Aorta (tissue), 5 donors: ENCODE results near the gene KANSL1. TPM values are rescaled to one million over a fixed set of nuclear protein-coding genes. Genes with fewer than 3 reads are reported as not detected.

Experiments
- ATAC-seq: fragments of 200-7000 bp; cut with Tn5 transposase; one replicate; pipeline ENCODE4 v1.9.1; 2022; ENCODE audit warnings: moderate library complexity; ENCODE audit not compliant: low FRiP score
- DNase-seq, 2 donors: peaks; one replicate each; pipeline ENCODE4 v3.0.0-alpha.2; 2020
- H3K27ac ChIP-seq, 2 donors: one replicate each; pipeline ENCODE4 v1.5.1; 2013; ENCODE audit warnings: low read length in 2 of 2, mild to moderate bottlenecking in 2 of 2, moderate library complexity in 2 of 2, control low read depth in 1 of 2, inconsistent platforms in 1 of 2, low read depth in 1 of 2
- H3K27me3 ChIP-seq, 2 donors: one replicate each; pipeline ENCODE4 v1.6.1; 2013; ENCODE audit warnings: control low read depth in 1 of 2, low read length in 1 of 2, mild to moderate bottlenecking in 1 of 2, moderate library complexity in 1 of 2; ENCODE audit not compliant: insufficient read depth in 2 of 2, control insufficient read depth in 1 of 2
- H3K36me3 ChIP-seq, 2 donors: one replicate each; pipeline ENCODE4 v1.6.1; 2013; ENCODE audit warnings: control low read depth in 1 of 2, low read length in 1 of 2, mild to moderate bottlenecking in 1 of 2; ENCODE audit not compliant: insufficient read depth in 2 of 2, control insufficient read depth in 1 of 2
- H3K4me1 ChIP-seq, 2 donors: one replicate each; pipeline ENCODE4 v1.6.1; 2013; ENCODE audit warnings: low read length in 2 of 2, control low read depth in 1 of 2, mild to moderate bottlenecking in 1 of 2, moderate library complexity in 1 of 2; ENCODE audit not compliant: insufficient read depth in 2 of 2, control insufficient read depth in 1 of 2
- H3K4me3 ChIP-seq, 2 donors: one replicate each; pipeline ENCODE4 v1.5.1; 2013; ENCODE audit warnings: low read length in 2 of 2, control low read depth in 1 of 2, mild to moderate bottlenecking in 1 of 2
- H3K9me3 ChIP-seq: one replicate; pipeline ENCODE4 v1.6.1; 2013; ENCODE audit warnings: mild to moderate bottlenecking, low read length; ENCODE audit not compliant: control insufficient read depth
- WGBS, 2 donors: extraction: QIAGEN DNeasy Blood & Tissue Kit; methylation state at CpG; one replicate each; pipeline ENCODE4 v1.1.7; 2013; 5-methylcytosine and 5-hydroxymethylcytosine counted together
- intact Hi-C, 2 donors: fragments of 100-400 bp; cut with DNase I; formaldehyde crosslinking; loops; one replicate each; pipeline versions ENCODE4 v1.14.2 to v1.15.0; 2022
- polyA plus RNA-seq, 2 donors: library from polyadenylated mRNA; stranded (reverse); fragments of 200-250 nt; gene quantifications; one replicate each; pipeline ENCODE4 v1.2.3, GENCODE V29; 2013
- total RNA-seq, 2 donors: library from RNA; stranded (reverse); fragmentation: NEBNext Ultra II Directional; extraction: Animal tissue kit (Norgen Biotek cat#: 25700); gene quantifications; one replicate each; pipeline ENCODE4 v1.2.1, GENCODE V29; 2021
- donor health status: healthy with polysubstance abuse.
- donor health status: Bipolar disorder and iron deficiency.
- donor health status: DM: no; HTN: no; CAD: no.
- donor health status: DM: no; HTN: no; CAD: no.
- donor health status: DM: yes; HTN: yes; CAD: no.

Gene KANSL1
- total and polyA plus RNA-seq, 4 donors: 6.5 to 109 (median 56.4) TPM

GRCh38 chr17:46178550-46179214 is 14.5 kb downstream of the KANSL1 start:
- no peak overlapping the region for H3K27ac ChIP-seq
- WGBS, 2 donors: 73 to 77% methylated on average over 4 of the region's 4 CpGs

GRCh38 chr17:46176975-46177374 is 16.3 kb downstream of the KANSL1 start:
- 87 to 88% methylated on average over 3 of the region's 3 CpGs for WGBS, 2 donors
- Histone ChIP-seq H3K27me3 (no peaks in the 10 kb centered on the region), H3K4me1 (peaks cover 0 to 4% of the 10 kb centered on the region in 2 donors), H3K36me3 (no peaks in the 10 kb centered on the region), H3K4me3 (no peak overlapping the region), H3K9me3 (no peaks in the 10 kb centered on the region), H3K27ac (no peak overlapping the region)
- DNase-seq (no peak), ATAC-seq (no peak)
- intact Hi-C loops: no loop called here

More at GRCh38 chr17:46178550-46179214, 14.5 kb downstream of the KANSL1 start:
- peaks cover 0 to 4% of the 10 kb centered on the region in 2 donors for H3K4me1 ChIP-seq
- no peaks in the 10 kb centered on the region for H3K9me3 ChIP-seq
- intact Hi-C loops: no loop called here
- no peak for ATAC-seq
- no peaks in the 10 kb centered on the region for H3K27me3 ChIP-seq
- no peak for DNase-seq
- H3K4me3 ChIP-seq: no peak overlapping the region
- no peaks in the 10 kb centered on the region for H3K36me3 ChIP-seq

GRCh38 chr17:46175891-46176290 is 17.3 kb downstream of the KANSL1 start:
- H3K9me3 ChIP-seq: no peaks in the 10 kb centered on the region
- ATAC-seq (no peak), DNase-seq (no peak)
- peaks cover 0 to 8% of the 10 kb centered on the region in 2 donors for H3K36me3 ChIP-seq
- intact Hi-C loops: no loop called here
- H3K27ac ChIP-seq: no peak overlapping the region
- no peaks in the 10 kb centered on the region for H3K27me3 ChIP-seq
- WGBS, 2 donors: 12 to 20% methylated on average over 1 of the region's 1 CpG
- no peak overlapping the region for H3K4me3 ChIP-seq
- peaks cover 0 to 4% of the 10 kb centered on the region in 2 donors for H3K4me1 ChIP-seq

- Histone ChIP-seq H3K4me3 (no peak overlapping the region), H3K4me1 (peaks cover 0 to 2% of the 10 kb centered on the region in 2 donors), H3K27me3 (no peaks in the 10 kb centered on the region), H3K36me3 (peaks cover 0 to 11% of the 10 kb centered on the region in 2 donors), H3K9me3 (no peaks in the 10 kb centered on the region), H3K27ac (no peak overlapping the region)
- ATAC-seq (no peak), DNase-seq (no peak)
- WGBS, 2 donors: 75 to 85% methylated on average over 2 of the region's 2 CpGs
- intact Hi-C loops: no loop called here
These were observed 20.1 kb downstream of the KANSL1 start for GRCh38 chr17:46173153-46173552.

DNA sequence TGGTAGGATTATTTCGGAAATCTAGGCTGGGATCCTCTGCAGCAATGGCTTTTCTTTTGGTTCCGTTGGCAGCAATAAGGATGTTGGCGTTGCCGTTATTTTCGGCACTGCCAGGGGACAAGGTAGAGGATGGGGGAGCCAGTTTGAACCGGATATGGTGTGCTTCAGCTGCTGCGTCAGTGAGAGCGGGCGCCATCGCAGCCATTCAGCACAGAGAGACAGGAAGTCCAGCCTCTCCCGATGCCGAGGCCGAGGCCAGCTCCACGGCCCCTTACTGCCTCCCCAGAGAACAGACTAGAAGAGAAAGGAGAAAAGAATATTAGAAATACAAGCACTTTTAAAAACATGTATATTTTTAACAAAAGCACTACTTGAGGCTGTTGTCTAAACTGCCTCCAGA is 21.3 kb downstream of the KANSL1 start:
- Histone ChIP-seq H3K36me3 (peaks cover 0 to 11% of the 10 kb centered on the region in 2 donors), H3K4me3 (no peak overlapping the region), H3K4me1 (peaks cover 2 to 4% of the 10 kb centered on the region in 2 donors), H3K27ac (peak overlapping the region in 1 of 2 donors; percentile 12), H3K9me3 (no peaks in the 10 kb centered on the region), H3K27me3 (no peaks in the 10 kb centered on the region)
- 84 to 88% methylated on average over 14 of the region's 14 CpGs for WGBS, 2 donors
- ATAC-seq (no peak), DNase-seq (no peak)
- intact Hi-C loops: no loop called here

DNA sequence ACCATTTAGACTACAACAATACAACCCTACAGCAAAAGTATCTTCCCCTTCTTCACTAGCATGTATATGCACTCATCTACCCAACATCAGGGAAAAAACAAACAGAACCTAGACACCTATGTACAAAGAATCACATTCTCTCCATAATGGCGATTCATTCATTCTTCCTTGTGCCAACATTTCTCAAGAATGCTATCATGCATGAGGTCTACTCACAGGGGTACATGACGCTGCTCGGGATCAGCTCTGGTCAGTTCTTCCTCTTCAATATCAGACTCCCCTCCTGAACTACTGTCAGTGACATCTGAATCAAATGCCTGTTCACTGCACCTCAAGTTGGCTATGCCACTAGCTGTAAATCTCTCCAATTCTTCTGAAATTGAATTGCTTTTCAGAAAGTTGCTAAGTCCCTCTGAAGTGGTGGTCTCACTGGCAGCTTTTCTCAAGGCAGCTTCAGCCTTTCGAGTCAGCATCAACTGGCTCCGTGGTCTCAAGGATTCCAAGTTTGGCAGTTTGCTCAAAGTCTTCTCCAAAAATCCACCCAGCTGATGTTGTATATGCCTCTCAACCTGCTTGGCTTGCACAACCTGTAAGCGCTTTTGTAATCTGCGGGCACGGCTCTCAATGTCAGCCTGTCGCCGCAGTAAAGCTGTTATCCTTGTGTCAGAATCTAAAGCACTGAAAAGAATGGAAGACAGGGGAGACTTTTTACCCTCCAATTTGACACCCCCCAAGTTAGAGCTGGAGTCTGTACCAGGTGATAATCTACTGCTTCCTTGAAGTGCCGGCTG is 22.4 kb downstream of the KANSL1 start:
- DNase-seq (no peak), ATAC-seq (no peak)
- Histone ChIP-seq H3K9me3 (no peaks in the 10 kb centered on the region), H3K27ac (no peak overlapping the region), H3K4me1 (peaks cover 0 to 4% of the 10 kb centered on the region in 2 donors), H3K27me3 (no peaks in the 10 kb centered on the region), H3K4me3 (no peak overlapping the region), H3K36me3 (peaks cover 0 to 11% of the 10 kb centered on the region in 2 donors)
- intact Hi-C loops: no loop called here
- 90 to 92% methylated on average over 11 of the region's 11 CpGs for WGBS, 2 donors

DNA sequence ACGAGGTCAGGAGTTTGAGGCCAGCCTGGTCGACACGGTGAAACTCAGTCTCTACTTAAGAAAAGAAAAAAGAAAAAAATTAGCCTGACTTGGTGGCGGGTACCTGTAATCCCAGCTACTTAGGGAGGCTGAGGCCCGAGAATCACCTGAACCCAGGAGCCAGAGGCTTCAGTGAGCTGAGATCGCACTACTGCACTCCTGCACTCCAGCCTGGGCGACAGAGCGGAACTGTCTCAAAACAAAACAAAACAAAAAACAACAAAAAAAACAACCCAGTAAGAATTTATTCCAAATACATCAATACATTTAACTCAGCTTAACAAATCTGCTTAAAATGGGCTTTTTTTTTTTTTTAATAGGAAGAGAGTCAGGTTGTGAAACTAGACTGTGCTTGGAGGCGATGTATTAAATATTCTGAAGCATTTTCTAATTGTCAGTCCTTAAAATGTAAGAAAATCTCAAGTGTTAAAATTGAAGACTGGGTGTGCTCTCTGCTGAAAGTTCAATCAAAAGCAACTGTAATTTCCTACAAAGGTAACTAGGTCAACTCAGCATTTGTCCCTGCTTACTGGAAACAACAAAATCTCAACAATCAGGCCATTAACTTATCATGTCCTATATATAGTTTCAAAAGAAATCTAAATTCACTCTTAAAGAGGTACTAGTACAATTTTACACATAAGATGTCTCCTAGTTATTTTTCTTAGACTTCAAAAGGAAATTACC is 23.2 kb downstream of the KANSL1 start:
- peaks cover 0 to 4% of the 10 kb centered on the region in 2 donors for H3K4me1 ChIP-seq
- H3K36me3 ChIP-seq: peaks cover 0 to 11% of the 10 kb centered on the region in 2 donors
- ATAC-seq (no peak), DNase-seq (no peak)
- H3K4me3 ChIP-seq: no peak overlapping the region
- intact Hi-C loops: no loop called here
- 88 to 94% methylated on average over 9 of the region's 9 CpGs for WGBS, 2 donors
- H3K27me3 ChIP-seq: no peaks in the 10 kb centered on the region
- H3K27ac ChIP-seq: no peak overlapping the region
- H3K9me3 ChIP-seq: no peaks in the 10 kb centered on the region

DNA sequence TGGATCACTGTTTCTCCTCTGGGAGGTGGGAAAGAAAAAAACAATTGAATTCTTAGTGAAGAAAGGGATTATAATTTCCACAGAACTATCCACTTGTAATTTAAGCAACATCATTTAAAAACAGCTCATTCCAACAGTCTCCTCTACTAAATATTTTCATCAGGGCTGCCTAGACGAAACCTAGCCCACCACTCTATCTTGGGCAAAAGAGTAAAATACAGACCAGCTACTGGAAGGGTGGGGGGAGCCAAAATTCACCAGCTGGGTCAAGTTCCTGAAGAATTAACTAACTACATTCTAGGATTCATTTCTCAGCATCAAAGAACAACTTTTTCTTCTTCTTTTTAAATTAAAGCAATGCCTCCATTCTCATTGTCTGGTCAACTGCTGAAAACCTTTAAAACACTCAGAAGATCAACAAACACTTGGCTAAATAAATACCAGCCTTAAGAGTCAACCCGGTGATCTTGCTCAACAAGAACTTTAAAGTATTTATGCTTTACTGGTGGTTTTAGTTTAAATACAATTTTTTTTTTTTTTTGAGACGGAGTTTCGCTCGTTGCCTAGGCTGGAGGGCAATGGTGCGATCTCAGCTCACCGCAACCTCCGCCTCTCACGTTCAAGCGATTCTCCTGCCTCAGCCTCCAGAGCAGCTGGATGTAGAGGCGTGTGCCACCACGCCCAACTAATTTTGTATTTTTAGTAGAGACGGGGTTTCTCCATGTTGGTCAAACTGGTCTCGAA is 25.2 kb downstream of the KANSL1 start:
- H3K27me3 ChIP-seq: no peaks in the 10 kb centered on the region

More for the DNA sequence above, 25.2 kb downstream of the KANSL1 start:
- peaks cover 0 to 11% of the 10 kb centered on the region in 2 donors for H3K36me3 ChIP-seq
- H3K27ac ChIP-seq: no peak overlapping the region
- peaks cover 4 to 10% of the 10 kb centered on the region in 2 donors for H3K4me1 ChIP-seq
- ATAC-seq (no peak), DNase-seq (no peak)
- no peaks in the 10 kb centered on the region for H3K9me3 ChIP-seq
- no peak overlapping the region for H3K4me3 ChIP-seq
- WGBS, 2 donors: 72 to 76% methylated on average over 14 of the region's 14 CpGs
- intact Hi-C loops: no loop called here
